Activated naive CD8-positive, alpha-beta T cell treated with anti-CD3 and anti-CD28 coated beads, Interleukin-2, amount 50 U/mL, for 16 hours (primary cell): ENCODE data around the gene GRIP2.

Source experiments
- DNase-seq: peaks from one replicate; pipeline ENCODE4 v3.0.0-alpha.2; 2020; ENCODE audit warnings: low read depth, low spot score

The GRIP2 gene

GRCh38 chr3:14539742-14540491 is at the start of gene GRIP2:
Gene GRIP2, minus strand, starts transcription at chr3:14540342. Its CDS starts 34 bp downstream, at chr3:14540308.
- DNase-seq, result no peak

- no peak for DNase-seq
Observed at GRCh38 chr3:14588425-14589112, 48.4 kb upstream of the GRIP2 start.

- DNase-seq, result no peak
Observed at GRCh38 chr3:14587740-14588360, 47.7 kb upstream of the GRIP2 start.

- no peak for DNase-seq
Observed at GRCh38 chr3:14586611-14587010, 46.5 kb upstream of the GRIP2 start.

- no peak for DNase-seq
Observed at GRCh38 chr3:14583548-14584091, 43.5 kb upstream of the GRIP2 start.

DNA sequence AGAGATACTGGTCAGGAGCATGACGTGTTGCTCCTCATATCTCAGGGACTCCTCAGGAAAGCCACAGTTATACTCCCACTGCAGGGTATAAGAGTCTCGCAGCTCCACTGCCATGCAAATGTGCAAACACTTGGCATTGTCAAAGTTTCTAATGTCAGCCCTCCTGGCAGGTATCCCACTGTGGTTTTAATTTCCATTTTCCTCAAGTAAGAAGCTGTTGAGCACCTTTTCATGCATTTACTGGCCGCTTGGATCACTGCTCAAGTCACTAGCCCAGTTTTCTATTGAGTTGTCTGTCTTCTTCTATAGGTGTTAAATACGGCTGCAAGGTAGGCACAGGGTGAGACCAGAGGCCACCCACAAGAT is 41.9 kb upstream of the GRIP2 start:
- no peak for DNase-seq

DNA sequence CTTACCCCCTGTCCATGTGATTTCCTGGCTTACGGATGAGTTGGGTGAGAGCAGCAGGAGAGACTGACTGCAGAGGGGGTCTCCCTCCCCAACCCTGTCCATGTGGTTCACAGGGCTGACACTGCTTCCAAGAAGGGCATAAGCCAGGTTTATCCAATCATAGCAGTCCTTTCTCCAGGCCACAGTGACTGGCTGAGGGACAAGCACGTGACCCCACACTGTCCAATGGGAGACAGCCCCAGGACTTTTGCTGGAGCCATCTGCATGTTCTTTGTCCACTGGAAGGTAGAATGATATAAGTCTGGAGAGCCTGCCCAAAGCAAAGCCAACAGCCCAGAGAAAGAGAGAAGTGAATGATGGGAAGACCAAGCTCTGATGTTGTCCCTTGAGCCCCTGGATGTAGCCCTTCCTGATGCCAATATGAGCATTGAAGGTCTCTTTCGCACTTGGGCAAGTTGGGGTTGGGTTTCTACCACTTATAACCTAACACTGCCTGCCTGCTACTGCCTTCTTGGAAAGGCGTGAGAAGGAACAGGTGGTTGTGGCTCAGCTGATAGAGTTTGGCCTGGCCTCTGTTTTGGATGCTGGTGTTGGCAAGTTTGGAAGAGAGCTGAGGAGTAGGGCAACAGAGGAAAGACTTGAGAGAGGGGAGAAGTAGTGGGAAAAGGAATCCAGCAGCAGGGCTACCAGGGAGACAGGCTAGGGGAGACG is 41.3 kb upstream of the GRIP2 start:
- no peak for DNase-seq

DNA sequence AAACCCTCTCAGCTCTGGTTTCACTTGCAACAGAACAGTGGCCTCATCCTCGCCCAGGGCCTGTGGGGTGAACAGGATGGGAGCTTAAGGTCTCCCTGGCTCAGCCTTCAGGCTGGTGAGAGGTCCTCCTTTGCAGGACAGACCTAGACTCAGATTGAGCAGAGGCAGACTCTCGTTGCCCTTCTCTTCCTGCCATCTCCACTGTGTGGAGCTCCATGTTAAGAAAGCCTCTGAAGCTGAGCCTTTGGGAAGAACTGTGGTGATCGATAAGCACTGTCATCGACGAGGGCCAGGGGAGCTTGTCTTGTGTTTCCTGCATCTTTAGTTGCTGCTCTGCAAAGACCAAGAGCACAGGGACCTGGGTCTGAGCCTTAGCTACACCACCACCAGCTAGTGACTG is 37.8 kb upstream of the GRIP2 start:
- DNase-seq, result no peak

- no peak for DNase-seq
Observed at GRCh38 chr3:14576163-14576562, 36.0 kb upstream of the GRIP2 start.

GRCh38 chr3:14574183-14574582 is 34.0 kb upstream of the GRIP2 start:
- no peak for DNase-seq

DNA sequence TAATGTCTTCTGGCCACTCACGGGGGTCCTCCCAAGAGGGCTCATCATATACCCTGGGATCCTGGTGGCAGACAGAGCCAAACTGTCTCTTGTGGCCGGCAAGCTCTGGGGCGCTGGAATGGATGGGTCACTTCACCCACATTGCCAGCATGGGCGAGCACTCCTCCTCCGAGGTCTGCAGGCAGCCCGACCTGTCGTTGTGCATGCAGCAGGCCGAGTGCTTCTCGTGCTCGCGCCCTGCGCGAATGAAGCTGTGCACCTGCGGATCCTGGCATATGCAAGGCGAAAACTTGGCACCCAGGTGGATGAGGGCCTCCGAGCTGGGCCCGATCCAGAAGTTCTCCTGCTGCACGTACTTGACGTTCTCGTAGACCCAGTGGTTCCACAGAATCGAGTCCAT is 33.6 kb upstream of the GRIP2 start:
- no peak for DNase-seq

GRCh38 chr3:14570864-14571263 is 30.7 kb upstream of the GRIP2 start:
- no peak for DNase-seq

DNA sequence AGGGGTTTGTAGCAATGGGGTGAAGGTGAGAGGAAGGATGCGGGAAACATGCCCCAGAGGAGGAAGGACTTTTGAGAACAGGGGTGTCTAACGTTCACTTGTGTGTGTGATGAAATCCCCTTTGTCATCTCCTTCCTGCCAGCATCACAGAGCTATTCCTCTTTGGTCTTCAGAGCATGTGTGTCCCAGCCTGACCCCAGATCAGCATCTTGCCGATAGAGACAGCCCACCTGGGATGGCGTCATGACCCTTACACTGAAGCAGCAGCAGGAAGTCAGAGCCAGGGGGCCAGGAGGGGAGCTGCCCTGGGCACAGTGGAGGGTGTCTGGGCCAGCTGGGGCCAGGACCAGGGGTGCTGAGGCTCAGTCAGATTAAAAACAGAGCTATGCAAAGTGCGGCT is 29.9 kb upstream of the GRIP2 start:
- DNase-seq, result no peak

DNA sequence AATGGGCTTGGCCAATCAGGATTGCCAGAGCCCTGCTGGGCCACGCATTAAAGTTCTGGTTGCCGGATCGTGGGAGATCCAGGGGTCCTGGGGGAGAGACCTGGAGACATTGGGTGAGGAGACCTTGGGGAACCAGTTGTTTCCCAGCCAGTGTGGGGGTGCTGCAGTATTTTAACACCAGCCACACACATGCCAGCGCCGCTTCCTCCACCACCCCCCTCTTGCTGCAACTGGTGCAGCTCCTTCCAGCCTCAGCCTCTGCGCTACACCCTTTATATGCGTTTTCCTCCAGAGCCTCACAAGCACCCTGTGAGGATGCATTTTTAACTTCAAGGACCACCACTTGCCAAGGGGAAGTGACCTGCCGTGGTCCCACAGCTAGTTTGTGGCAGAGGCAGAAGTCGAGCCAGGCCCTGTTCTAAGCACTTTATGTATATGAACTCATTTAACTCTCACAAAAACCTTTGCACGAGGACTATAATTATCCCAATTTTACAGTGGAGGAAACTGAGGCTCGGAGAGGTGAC is 29.4 kb upstream of the GRIP2 start:
- no peak for DNase-seq

DNA sequence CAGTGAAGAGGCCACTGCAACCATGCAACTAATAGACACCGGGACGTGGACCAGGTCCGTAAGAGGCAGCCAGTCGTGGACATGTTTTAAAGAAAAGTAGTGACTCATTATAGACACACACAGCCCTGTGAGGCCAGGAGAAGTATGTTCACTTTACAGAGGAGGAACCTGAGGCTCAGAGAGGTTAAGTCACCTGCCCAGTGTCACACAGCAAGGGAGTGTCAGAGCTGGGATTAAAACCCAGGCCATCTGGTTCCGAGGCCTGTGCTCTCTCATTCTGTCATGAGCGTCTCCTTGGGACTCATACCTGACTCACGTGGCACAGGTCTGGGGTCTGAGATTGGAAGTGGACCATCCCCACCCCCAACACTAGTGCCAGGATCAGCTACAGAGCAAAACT is 28.1 kb upstream of the GRIP2 start:
- DNase-seq, result no peak

- DNase-seq, result no peak
Observed at GRCh38 chr3:14566812-14567211, 26.7 kb upstream of the GRIP2 start.

DNA sequence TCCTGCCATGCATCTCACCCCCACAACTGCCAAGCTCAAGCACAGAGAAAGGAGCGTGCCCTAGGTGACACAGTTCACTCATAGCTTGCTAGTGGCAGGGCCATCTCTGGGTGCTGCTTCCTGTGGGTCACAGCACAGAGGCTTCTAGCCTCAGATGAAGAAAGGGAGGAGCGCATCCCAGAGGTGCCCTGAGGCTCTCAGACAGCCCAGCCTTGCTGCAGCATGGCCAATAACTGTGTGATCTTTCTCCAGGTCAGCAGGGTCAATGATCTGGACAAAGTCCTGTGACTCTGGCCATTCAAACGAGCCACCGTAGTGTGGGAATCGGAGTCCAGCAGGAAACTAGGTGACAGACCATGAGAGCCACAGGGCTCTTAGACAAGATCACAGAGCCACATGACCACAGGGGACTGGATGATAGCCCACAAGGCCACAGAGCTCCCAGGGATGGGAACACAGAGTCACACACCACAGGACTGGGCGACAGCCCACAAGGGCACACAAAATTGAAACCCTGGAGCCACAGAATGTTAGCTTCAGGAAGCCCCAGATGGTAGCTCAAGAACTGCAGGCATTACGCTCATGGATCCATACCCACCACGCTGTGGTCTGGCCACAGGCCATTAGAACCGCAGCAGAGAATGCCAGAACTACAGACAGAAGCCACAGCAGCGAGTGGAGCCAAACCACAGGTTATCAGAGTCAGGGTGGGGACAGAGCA is 25.9 kb upstream of the GRIP2 start:
- no peak for DNase-seq

DNA sequence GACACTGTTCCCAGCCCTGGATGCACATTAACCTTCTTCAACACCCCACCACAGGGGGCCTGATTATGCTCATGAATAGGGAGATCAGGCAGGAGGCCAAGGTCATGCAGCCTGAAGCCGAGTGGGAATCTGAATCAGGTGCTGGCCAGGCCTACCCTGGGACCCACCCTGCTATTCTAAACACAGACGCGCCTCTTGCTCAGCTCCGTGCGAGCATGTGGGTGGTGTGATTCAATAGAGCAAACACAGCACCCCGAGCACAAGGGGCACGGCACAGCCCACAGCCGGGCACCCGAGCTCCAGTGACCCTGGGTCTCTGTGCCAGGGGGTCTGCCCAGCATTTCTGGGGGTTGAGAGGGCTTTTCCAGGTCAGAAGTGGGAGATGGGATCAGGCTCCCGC is 24.6 kb upstream of the GRIP2 start:
- no peak for DNase-seq

GRCh38 chr3:14563946-14564539 is 23.9 kb upstream of the GRIP2 start:
- no peak for DNase-seq

GRCh38 chr3:14562121-14562890 is 22.2 kb upstream of the GRIP2 start:
- no peak for DNase-seq
